Endothelial cell of umbilical vein (primary cell): ENCODE data around the gene PLEKHG4. TPM values are rescaled to one million over a fixed set of nuclear protein-coding genes. Genes with fewer than 3 reads are reported as not detected.
A peak's percentile ranks its signal among the peaks of the same experiment; 100 is the strongest.

Experiments
- BruUV-seq: library from RNA; stranded (reverse); fragments of 400-500 nt; replicated peaks from 2 replicates; lab custom pipeline; 2021; lab: Mats Ljungman, UMichigan
- CTCF ChIA-PET: fragments of 300-600, 350-600 bp; sonication (Branson Sonifier 250); formaldehyde crosslinking; loops from one replicate; lab custom pipeline; 2021; ENCODE audit warnings: antibody characterized with exemption, inconsistent platforms; lab: Charles Lee
- POLR2A ChIA-PET: fragments of 300-600, 350-600 bp; sonication (Branson Sonifier 250); formaldehyde crosslinking; loops from one replicate; lab custom pipeline; 2021; ENCODE audit warnings: antibody characterized with exemption, inconsistent platforms; lab: Charles Lee
- DNase-seq: peaks from one replicate; pipeline ENCODE4 v3.0.0-alpha.2; 2011; ENCODE audit warnings: low read depth, low spot score
- FAIRE-seq: peaks from 2 replicates; lab custom pipeline; 2011; peaks lifted over from hg19 to GRCh38; lab: Jason Lieb, UNC
- H2AFZ ChIP-seq: 2 replicates; pipeline ENCODE4 v1.6.0; 2012; ENCODE audit warnings: low read depth, low read length, control low read depth, inconsistent platforms
- H3K27ac ChIP-seq: 2 replicates; pipeline ENCODE4 v1.5.1; 2011; ENCODE audit warnings: low read depth, mild to moderate bottlenecking, control low read depth, low read length, moderate library complexity; ENCODE audit not compliant: insufficient read depth
- H3K27me3 ChIP-seq, 2 experiments: 2 replicates each; pipeline versions ENCODE4 v1.6.0 to v1.6.1; 2011; ENCODE audit warnings: low read length in 2 of 2, mixed read lengths in 1 of 2; ENCODE audit not compliant: control insufficient read depth in 2 of 2, insufficient read depth in 2 of 2
- H3K36me3 ChIP-seq, 2 experiments: 2 replicates in 1 of 2; 3 replicates in 1 of 2; pipeline ENCODE4 v1.5.1; 2011; ENCODE audit warnings: low read length in 2 of 2, mild to moderate bottlenecking in 1 of 2, moderate library complexity in 1 of 2; ENCODE audit not compliant: control insufficient read depth in 2 of 2, insufficient read depth in 2 of 2; ENCODE audit errors: extremely low read depth in 1 of 2
- H3K4me1 ChIP-seq: 3 replicates; pipeline ENCODE4 v1.5.1; 2011; ENCODE audit warnings: mild to moderate bottlenecking, low read length; ENCODE audit not compliant: control insufficient read depth, insufficient read depth; ENCODE audit errors: extremely low read depth
- H3K4me2 ChIP-seq: 2 replicates; pipeline ENCODE4 v1.6.1; 2011; ENCODE audit warnings: low read length, control low read depth, mixed read lengths; ENCODE audit not compliant: insufficient read depth
- H3K4me3 ChIP-seq, 3 experiments: fragments of 200-600 bp in 1 of 3; sonication (generic), shearing (Covaris generic) in 1 of 3; replicated peaks in 1 of 3; 2 replicates each; pipeline ENCODE4 v1.5.1; 2011 to 2016; ENCODE audit warnings: control low read depth in 3 of 3, low read length in 3 of 3, mild to moderate bottlenecking in 2 of 3, inconsistent platforms in 1 of 3, low read depth in 1 of 3, moderate library complexity in 1 of 3; ENCODE audit not compliant: insufficient read depth in 1 of 3
- H3K79me2 ChIP-seq: 2 replicates; pipeline ENCODE4 v1.6.0; 2012; ENCODE audit warnings: low read length, inconsistent platforms; ENCODE audit not compliant: control insufficient read depth, insufficient read depth
- H3K9ac ChIP-seq: replicated peaks from 2 replicates; pipeline ENCODE3; 2011; ENCODE audit warnings: low read length, control low read depth; ENCODE audit not compliant: insufficient read depth; ENCODE audit errors: extremely low read depth
- H3K9me1 ChIP-seq: replicated peaks from 3 replicates; pipeline ENCODE4 v1.6.0; 2011; ENCODE audit warnings: mild to moderate bottlenecking, low read length; ENCODE audit not compliant: control insufficient read depth, insufficient read depth; ENCODE audit errors: extremely low read depth
- H3K9me3 ChIP-seq: replicated peaks from 2 replicates; pipeline ENCODE4 v1.5.1; 2012; ENCODE audit warnings: low read length, inconsistent platforms; ENCODE audit not compliant: control insufficient read depth, insufficient read depth
- H4K20me1 ChIP-seq: replicated peaks from 2 replicates; pipeline ENCODE3; 2011; ENCODE audit warnings: mild to moderate bottlenecking, low read length; ENCODE audit not compliant: control insufficient read depth, insufficient read depth; ENCODE audit errors: extremely low read depth
- EZH2 ChIP-seq: IDR thresholded peaks from 2 replicates; pipeline ENCODE4 v1.6.1; 2012; ENCODE audit warnings: borderline replicate concordance, low read depth, mild to moderate bottlenecking, moderate library complexity, low read length, inconsistent platforms; ENCODE audit not compliant: severe bottlenecking
- FOS ChIP-seq: IDR thresholded peaks from 2 replicates; pipeline ENCODE4 v1.6.1; 2011; ENCODE audit warnings: mild to moderate bottlenecking, low read length, moderate library complexity, borderline replicate concordance; ENCODE audit not compliant: insufficient read depth
- GATA2 ChIP-seq: IDR thresholded peaks from 2 replicates; pipeline ENCODE4 v1.7.0; 2011; ENCODE audit warnings: low read depth, mild to moderate bottlenecking, moderate library complexity, mixed read lengths, low read length; ENCODE audit not compliant: insufficient read length, insufficient read depth
- JUN ChIP-seq: IDR thresholded peaks from 2 replicates; pipeline ENCODE4 v1.6.1; 2011; ENCODE audit warnings: borderline replicate concordance, low read depth; ENCODE audit not compliant: insufficient read length, insufficient read depth
- MYC ChIP-seq: IDR thresholded peaks from one replicate; pipeline ENCODE4 v1.6.1; 2011; ENCODE audit warnings: mild to moderate bottlenecking, low read depth, low read length
- POLR2A ChIP-seq: IDR thresholded peaks from 2 replicates; pipeline ENCODE4 v1.6.1; 2012; ENCODE audit warnings: low read depth, mild to moderate bottlenecking, control low read depth, low read length
- POLR2AphosphoS5 ChIP-seq: IDR thresholded peaks from 2 replicates; pipeline ENCODE4 v1.6.1; 2012; ENCODE audit warnings: low read depth, mild to moderate bottlenecking, control low read depth, low read length, moderate library complexity; ENCODE audit not compliant: insufficient read depth
- dilution Hi-C: fragments of 300-500 bp; cut with MboI; formaldehyde crosslinking; loops from one replicate; pipeline ENCODE4 v1.15.0; 2019; ENCODE audit warnings: low sequenced_read_pairs; ENCODE audit not compliant: extremely low pct_ligation_motif_present
- intact Hi-C: fragments of 100-400 bp; cut with micrococcal nuclease; formaldehyde crosslinking; loops from one replicate; pipeline ENCODE4 v1.10.0; 2022
- polyA plus RNA-seq, 4 experiments: library from polyadenylated mRNA; depleted of rRNA in 3 of 4; stranded (reverse) in 3 of 4; unstranded in 1 of 4; fragments of >200 nt; gene quantifications; 2 replicates each; pipeline versions ENCODE4 v1.2.1 to v1.2.3, GENCODE V29; 2011 to 2012; ENCODE audit warnings: missing spikeins in 1 of 4
- total RNA-seq: library from RNA; stranded (reverse); gene quantifications from 2 replicates; pipeline ENCODE4 v1.2.3, GENCODE V29; 2021
- TF ChIP-seq, protein P1 (sequence below), 2 donors: IDR thresholded peaks; 1 replicate in 1 of 2; 2 replicates in 1 of 2; pipeline ENCODE4 v1.5.1; 2011; ENCODE audit warnings: low read length in 2 of 2, mild to moderate bottlenecking in 2 of 2, moderate library complexity in 2 of 2, control low read depth in 1 of 2, inconsistent platforms in 1 of 2, low read depth in 1 of 2; ENCODE audit not compliant: insufficient read depth in 1 of 2; ENCODE audit errors: extremely low read depth in 1 of 2
- TF ChIP-seq, protein P2 (sequence below): IDR thresholded peaks from 2 replicates; pipeline ENCODE4 v1.6.1; 2011; ENCODE audit not compliant: insufficient read depth, insufficient read length

PLEKHG4 gene
- total and polyA plus RNA-seq, 2 donors (not counting 3 experiments of a cell fraction or from before 2014, with no cell fraction given), result 26.6 to 34.8 TPM

DNA sequence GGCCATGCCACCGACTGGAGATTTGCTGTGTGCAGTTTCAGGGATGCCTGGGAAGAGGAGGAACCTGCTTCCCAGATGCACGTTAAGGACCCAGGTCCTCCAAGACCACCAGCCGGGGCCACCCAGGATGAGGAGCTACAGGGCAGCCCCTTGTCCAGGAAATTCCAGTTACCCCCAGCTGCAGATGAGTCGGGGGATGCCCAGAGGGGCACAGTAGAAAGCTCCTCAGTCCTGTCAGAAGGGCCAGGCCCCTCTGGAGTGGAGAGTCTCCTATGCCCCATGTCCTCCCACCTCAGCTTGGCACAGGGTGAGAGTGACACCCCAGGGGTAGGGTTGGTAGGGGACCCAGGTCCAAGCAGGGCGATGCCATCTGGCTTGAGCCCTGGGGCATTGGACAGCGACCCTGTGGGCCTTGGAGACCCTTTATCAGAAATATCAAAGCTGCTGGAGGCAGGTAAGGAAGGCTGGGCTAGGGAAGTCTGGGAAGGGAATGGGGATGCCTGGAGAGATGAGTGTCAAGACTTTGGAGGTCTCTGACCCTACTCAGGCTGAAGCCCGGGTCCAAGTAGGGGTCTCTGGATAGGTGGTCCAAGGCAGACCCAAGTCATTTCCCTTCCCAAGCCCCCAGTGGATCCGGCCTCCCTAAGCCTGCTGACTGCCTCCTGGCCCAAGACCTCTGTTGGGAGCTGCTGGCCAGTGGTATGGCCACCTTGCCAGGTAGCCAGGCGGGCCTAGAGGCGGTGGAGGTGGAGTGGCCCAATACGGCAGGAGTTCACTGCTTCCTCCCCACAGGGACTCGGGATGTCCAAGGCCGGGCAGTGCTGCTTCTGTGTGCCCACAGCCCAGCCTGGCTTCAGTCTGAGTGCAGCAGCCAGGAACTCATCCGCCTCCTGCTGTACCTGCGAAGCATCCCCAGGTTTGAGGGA is 1.0 kb downstream of the PLEKHG4 start:
- H4K20me1 ChIP-seq, result no peaks in the 10 kb centered on the region
- H3K4me2 ChIP-seq, result no peak overlapping the region
- dilution Hi-C loops (no loop called here), intact Hi-C loops (no loop called here)
- no peaks in the 10 kb centered on the region for H3K9me3 ChIP-seq
- no peak overlapping the region for H3K4me3 ChIP-seq
- no peak for TF ChIP-seq POLR2A
- TF ChIP-seq, protein P1, sequence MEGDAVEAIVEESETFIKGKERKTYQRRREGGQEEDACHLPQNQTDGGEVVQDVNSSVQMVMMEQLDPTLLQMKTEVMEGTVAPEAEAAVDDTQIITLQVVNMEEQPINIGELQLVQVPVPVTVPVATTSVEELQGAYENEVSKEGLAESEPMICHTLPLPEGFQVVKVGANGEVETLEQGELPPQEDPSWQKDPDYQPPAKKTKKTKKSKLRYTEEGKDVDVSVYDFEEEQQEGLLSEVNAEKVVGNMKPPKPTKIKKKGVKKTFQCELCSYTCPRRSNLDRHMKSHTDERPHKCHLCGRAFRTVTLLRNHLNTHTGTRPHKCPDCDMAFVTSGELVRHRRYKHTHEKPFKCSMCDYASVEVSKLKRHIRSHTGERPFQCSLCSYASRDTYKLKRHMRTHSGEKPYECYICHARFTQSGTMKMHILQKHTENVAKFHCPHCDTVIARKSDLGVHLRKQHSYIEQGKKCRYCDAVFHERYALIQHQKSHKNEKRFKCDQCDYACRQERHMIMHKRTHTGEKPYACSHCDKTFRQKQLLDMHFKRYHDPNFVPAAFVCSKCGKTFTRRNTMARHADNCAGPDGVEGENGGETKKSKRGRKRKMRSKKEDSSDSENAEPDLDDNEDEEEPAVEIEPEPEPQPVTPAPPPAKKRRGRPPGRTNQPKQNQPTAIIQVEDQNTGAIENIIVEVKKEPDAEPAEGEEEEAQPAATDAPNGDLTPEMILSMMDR (IDR thresholded peaks at IDR 0.05; ENCODE audit: extremely low read depth in 1 of 2, insufficient read depth in 1 of 2, low read depth in 1 of 2, low read length in 2 of 2), result no peak
- TF ChIP-seq GATA2, result no peak
- TF ChIP-seq MYC, result no peak
- no peak for TF ChIP-seq POLR2AphosphoS5
- TF ChIP-seq, protein P2, sequence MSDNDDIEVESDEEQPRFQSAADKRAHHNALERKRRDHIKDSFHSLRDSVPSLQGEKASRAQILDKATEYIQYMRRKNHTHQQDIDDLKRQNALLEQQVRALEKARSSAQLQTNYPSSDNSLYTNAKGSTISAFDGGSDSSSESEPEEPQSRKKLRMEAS, result no peak
- TF ChIP-seq JUN, result no peak
- TF ChIP-seq FOS, result no peak
- no peak for TF ChIP-seq EZH2
- H2AFZ ChIP-seq, result no peak overlapping the region
- TSS peak; percentile 13 for BruUV-seq
- H3K27ac ChIP-seq, result no peak overlapping the region
- no peak for DNase-seq
- no peak overlapping the region for H3K9ac ChIP-seq
- peaks cover 21% of the 10 kb centered on the region for H3K4me1 ChIP-seq
- CTCF ChIA-PET, result interaction anchor here (1.0 to 2.7 kb wide), 3 partner anchors 13 to 148 kb away, joined by 3 to 10 read pairs (median 4); no protein-coding TSS in a partner anchor
- H3K9me1 ChIP-seq, result no peaks in the 10 kb centered on the region
- FAIRE-seq, result no peak
- POLR2A ChIA-PET, result no interaction called here
- H3K79me2 ChIP-seq, result peaks cover 8% of the 10 kb centered on the region
- H3K36me3 ChIP-seq, result peaks cover 0 to 3% of the 10 kb centered on the region in 2 experiments
- no peaks in the 10 kb centered on the region for H3K27me3 ChIP-seq
